GM18520 (cell line): ENCODE results near the gene NPHP4.
"Not testable (repeated sequence)": the region's sequence is repeated elsewhere in the genome, so short reads cannot be mapped to it uniquely, and the experiment has no call there.

Source experiments
- ATAC-seq: cut with Tn5 transposase; IDR thresholded peaks from one replicate; pipeline ENCODE4 v1.9.1; 2021; ENCODE audit not compliant: unreplicated experiment

Gene NPHP4

GRCh38 chr1:5896706-5897660, 95.2 kb downstream of the NPHP4 start:
- no peak for ATAC-seq

- ATAC-seq = no peak
These were observed 96.5 kb downstream of the NPHP4 start for GRCh38 chr1:5895446-5896406.

- not testable (repeated sequence) for ATAC-seq
These were observed 98.4 kb downstream of the NPHP4 start for GRCh38 chr1:5893699-5894278.

- no peak for ATAC-seq
These were observed 99.9 kb downstream of the NPHP4 start for GRCh38 chr1:5892329-5892728.

GRCh38 chr1:5891736-5892135, 100.5 kb downstream of the NPHP4 start:
- no peak for ATAC-seq

- no peak for ATAC-seq
These were observed 101.1 kb downstream of the NPHP4 start for GRCh38 chr1:5891137-5891536.

GRCh38 chr1:5890346-5891106, 101.7 kb downstream of the NPHP4 start:
- no peak for ATAC-seq

- no peak for ATAC-seq
These were observed 102.3 kb downstream of the NPHP4 start for GRCh38 chr1:5889901-5890300.

- ATAC-seq = no peak
These were observed 102.8 kb downstream of the NPHP4 start for GRCh38 chr1:5889462-5889861.

GRCh38 chr1:5888606-5889211, 103.5 kb downstream of the NPHP4 start:
- ATAC-seq = no peak

- ATAC-seq = no peak
These were observed 104.3 kb downstream of the NPHP4 start for GRCh38 chr1:5887971-5888361.

- no peak for ATAC-seq
These were observed 104.8 kb downstream of the NPHP4 start for GRCh38 chr1:5887349-5887970.

GRCh38 chr1:5886541-5887348, 105.5 kb downstream of the NPHP4 start:
- ATAC-seq = no peak

GRCh38 chr1:5886140-5886483, 106.1 kb downstream of the NPHP4 start:
- no peak for ATAC-seq

GRCh38 chr1:5885471-5886139, 106.6 kb downstream of the NPHP4 start:
- no peak for ATAC-seq

- ATAC-seq = no peak
These were observed 108.1 kb downstream of the NPHP4 start for GRCh38 chr1:5884110-5884509.

- no peak for ATAC-seq
These were observed 108.8 kb downstream of the NPHP4 start for GRCh38 chr1:5883129-5884048.
